Mesodermal cell (in vitro differentiated cells): ENCODE measurements around the gene TRIM17.

Source experiments
- H3K27ac ChIP-seq: 2 replicates; pipeline ENCODE4 v1.7.0; 2013; ENCODE audit warnings: mild to moderate bottlenecking, low read depth, low read length, moderate library complexity; ENCODE audit not compliant: severe bottlenecking
- H3K36me3 ChIP-seq: 2 replicates; pipeline ENCODE4 v1.7.1; 2013; ENCODE audit warnings: mild to moderate bottlenecking, low read length, moderate library complexity; ENCODE audit not compliant: control insufficient read depth, insufficient read depth
- H3K4me1 ChIP-seq: one replicate; pipeline ENCODE4 v1.7.1; 2013; ENCODE audit warnings: mild to moderate bottlenecking, low read length; ENCODE audit not compliant: insufficient read depth, control insufficient read depth, poor library complexity, severe bottlenecking
- H3K4me3 ChIP-seq: 2 replicates; pipeline ENCODE4 v1.7.0; 2013; ENCODE audit warnings: low read length, control low read depth, mild to moderate bottlenecking; ENCODE audit not compliant: insufficient read depth, poor library complexity, severe bottlenecking; ENCODE audit errors: extremely low read depth
- H3K9me3 ChIP-seq: 2 replicates; pipeline ENCODE4 v1.7.1; 2013; ENCODE audit warnings: mild to moderate bottlenecking, low read length, moderate library complexity; ENCODE audit not compliant: control insufficient read depth
- WGBS, 2 experiments: methylation state at CpG; one replicate each; pipeline ENCODE4 v1.1.5; 2013; ENCODE audit warnings: missing lambda C conversion rate in 2 of 2; ENCODE audit not compliant: insufficient coverage in 2 of 2; 5-methylcytosine and 5-hydroxymethylcytosine counted together

Gene TRIM17

GRCh38 chr1:228364706-228365213, 51.9 kb downstream of the TRIM17 start:
- no peaks in the 10 kb centered on the region for H3K9me3 ChIP-seq
- H3K4me3 ChIP-seq = no peak overlapping the region
- no peaks in the 10 kb centered on the region for H3K4me1 ChIP-seq
- no peaks in the 10 kb centered on the region for H3K36me3 ChIP-seq
- 92% methylated on average over 13 to 18 of the region's 19 CpGs for WGBS, 2 experiments
- no peak overlapping the region for H3K27ac ChIP-seq

GRCh38 chr1:228364068-228364705, 52.5 kb downstream of the TRIM17 start:
- Histone ChIP-seq H3K4me1 (no peaks in the 10 kb centered on the region), H3K4me3 (no peak overlapping the region), H3K27ac (no peak overlapping the region), H3K36me3 (no peaks in the 10 kb centered on the region), H3K9me3 (no peaks in the 10 kb centered on the region)
- WGBS, 2 experiments = 83 to 84% methylated on average over 10 to 11 of the region's 12 CpGs

- H3K4me1 ChIP-seq = no peaks in the 10 kb centered on the region
- 63 to 68% methylated on average over 6 to 9 of the region's 9 CpGs for WGBS, 2 experiments
- no peaks in the 10 kb centered on the region for H3K9me3 ChIP-seq
- no peaks in the 10 kb centered on the region for H3K36me3 ChIP-seq
- H3K4me3 ChIP-seq = no peak overlapping the region
- no peak overlapping the region for H3K27ac ChIP-seq
These were observed 53.0 kb downstream of the TRIM17 start for GRCh38 chr1:228363686-228364067.

- no peak overlapping the region for H3K4me3 ChIP-seq
- H3K27ac ChIP-seq = no peak overlapping the region
- H3K4me1 ChIP-seq = no peaks in the 10 kb centered on the region
- no peaks in the 10 kb centered on the region for H3K9me3 ChIP-seq
- no peaks in the 10 kb centered on the region for H3K36me3 ChIP-seq
- 80 to 97% methylated on average over 3 to 4 of the region's 4 CpGs for WGBS, 2 experiments
These were observed 53.7 kb downstream of the TRIM17 start for GRCh38 chr1:228362884-228363450.

GRCh38 chr1:228362141-228362883, 54.3 kb downstream of the TRIM17 start:
- Histone ChIP-seq H3K9me3 (no peaks in the 10 kb centered on the region), H3K4me1 (no peaks in the 10 kb centered on the region), H3K4me3 (no peak overlapping the region), H3K36me3 (no peaks in the 10 kb centered on the region), H3K27ac (no peak overlapping the region)
- WGBS, 2 experiments = 88 to 89% methylated on average over 13 to 14 of the region's 18 CpGs

GRCh38 chr1:228361314-228362140, 55.1 kb downstream of the TRIM17 start:
- H3K36me3 ChIP-seq = no peaks in the 10 kb centered on the region
- no peak overlapping the region for H3K27ac ChIP-seq
- no peaks in the 10 kb centered on the region for H3K4me1 ChIP-seq
- no peaks in the 10 kb centered on the region for H3K9me3 ChIP-seq
- no peak overlapping the region for H3K4me3 ChIP-seq
- 91% methylated on average over 20 to 26 of the region's 26 CpGs for WGBS, 2 experiments

- Histone ChIP-seq H3K9me3 (no peaks in the 10 kb centered on the region), H3K36me3 (no peaks in the 10 kb centered on the region), H3K4me1 (no peaks in the 10 kb centered on the region), H3K4me3 (no peak overlapping the region), H3K27ac (no peak overlapping the region)
- WGBS, 2 experiments = 95 to 96% methylated on average over 16 to 19 of the region's 19 CpGs
These were observed 55.9 kb downstream of the TRIM17 start for GRCh38 chr1:228360533-228361313.

- Histone ChIP-seq H3K36me3 (no peaks in the 10 kb centered on the region), H3K27ac (no peak overlapping the region), H3K9me3 (no peaks in the 10 kb centered on the region), H3K4me3 (no peak overlapping the region), H3K4me1 (no peaks in the 10 kb centered on the region)
- WGBS, 2 experiments = 92 to 93% methylated on average over 35 to 36 of the region's 45 CpGs
These were observed 56.8 kb downstream of the TRIM17 start for GRCh38 chr1:228359613-228360532.

- no peaks in the 10 kb centered on the region for H3K9me3 ChIP-seq
- no peaks in the 10 kb centered on the region for H3K4me1 ChIP-seq
- no peaks in the 10 kb centered on the region for H3K36me3 ChIP-seq
- no peak overlapping the region for H3K27ac ChIP-seq
- 93 to 95% methylated on average over 14 to 17 of the region's 19 CpGs for WGBS, 2 experiments
- H3K4me3 ChIP-seq = no peak overlapping the region
These were observed 57.7 kb downstream of the TRIM17 start for GRCh38 chr1:228358764-228359612.
